Stimulated activated CD8-positive, alpha-beta memory T cell treated with anti-CD3 and anti-CD28 coated beads, Interleukin-7, amount 100 ng/mL, for 24 hours (primary cell): Measurements from ENCODE around the gene TMEM178B.
"Not testable (repeated sequence)": the region's sequence is repeated elsewhere in the genome, so short reads cannot be mapped to it uniquely, and the experiment has no call there.

Source experiments
- DNase-seq: peaks from one replicate; pipeline ENCODE4 v3.0.0-alpha.2; 2020; ENCODE audit warnings: low read depth

Gene TMEM178B

GRCh38 chr7:141355032-141355431 is 281.2 kb downstream of the TMEM178B start:
- DNase-seq, result no peak

GRCh38 chr7:141356161-141356560 is 282.3 kb downstream of the TMEM178B start:
- DNase-seq, result no peak

GRCh38 chr7:141358386-141358785 is 284.5 kb downstream of the TMEM178B start:
- no peak for DNase-seq

GRCh38 chr7:141359262-141359661 is 285.4 kb downstream of the TMEM178B start:
- DNase-seq, result no peak

- no peak for DNase-seq
Measured at GRCh38 chr7:141359740-141360415, 286.0 kb downstream of the TMEM178B start.

GRCh38 chr7:141360416-141360760 is 286.5 kb downstream of the TMEM178B start:
- DNase-seq, result no peak

- no peak for DNase-seq
Measured at GRCh38 chr7:141360803-141361202, 286.9 kb downstream of the TMEM178B start.

GRCh38 chr7:141361479-141361878 is 287.6 kb downstream of the TMEM178B start:
- DNase-seq, result no peak

- no peak for DNase-seq
Measured at GRCh38 chr7:141361960-141362359, 288.1 kb downstream of the TMEM178B start.

GRCh38 chr7:141362580-141363435 is 288.9 kb downstream of the TMEM178B start:
- no peak for DNase-seq

- DNase-seq, result no peak
Measured at GRCh38 chr7:141363748-141364147, 289.9 kb downstream of the TMEM178B start.

GRCh38 chr7:141366091-141366621 is 292.3 kb downstream of the TMEM178B start:
- no peak for DNase-seq

GRCh38 chr7:141369422-141369821 is 295.6 kb downstream of the TMEM178B start:
- DNase-seq, result no peak

GRCh38 chr7:141370178-141370577 is 296.3 kb downstream of the TMEM178B start:
- no peak for DNase-seq

GRCh38 chr7:141370650-141371049 is 296.8 kb downstream of the TMEM178B start:
- no peak for DNase-seq

GRCh38 chr7:141374425-141374824 is 300.6 kb downstream of the TMEM178B start:
- DNase-seq, result no peak

GRCh38 chr7:141375442-141375841 is 301.6 kb downstream of the TMEM178B start:
- no peak for DNase-seq

GRCh38 chr7:141377906-141378305 is 304.0 kb downstream of the TMEM178B start:
- no peak for DNase-seq

GRCh38 chr7:141378405-141378804 is 304.5 kb downstream of the TMEM178B start:
- no peak for DNase-seq

GRCh38 chr7:141381794-141382427 is 308.0 kb downstream of the TMEM178B start:
- no peak for DNase-seq

GRCh38 chr7:141383356-141383755 is 309.5 kb downstream of the TMEM178B start:
- not testable (repeated sequence) for DNase-seq

GRCh38 chr7:141386881-141387280 is 313.0 kb downstream of the TMEM178B start:
- no peak for DNase-seq
